Measurements from ENCODE around the gene NBL1.

Gene NBL1

GRCh38 chr1:19643602-19644394, at the start of gene NBL1:
NBL1 (plus strand) TSS chr1:19644311; CDS start chr1:19655031, 10,720 bp downstream.
- DNase-seq = no peak

- DNase-seq = no peak
These were observed 47.9 kb upstream of the NBL1 start for GRCh38 chr1:19596065-19596713.

DNA sequence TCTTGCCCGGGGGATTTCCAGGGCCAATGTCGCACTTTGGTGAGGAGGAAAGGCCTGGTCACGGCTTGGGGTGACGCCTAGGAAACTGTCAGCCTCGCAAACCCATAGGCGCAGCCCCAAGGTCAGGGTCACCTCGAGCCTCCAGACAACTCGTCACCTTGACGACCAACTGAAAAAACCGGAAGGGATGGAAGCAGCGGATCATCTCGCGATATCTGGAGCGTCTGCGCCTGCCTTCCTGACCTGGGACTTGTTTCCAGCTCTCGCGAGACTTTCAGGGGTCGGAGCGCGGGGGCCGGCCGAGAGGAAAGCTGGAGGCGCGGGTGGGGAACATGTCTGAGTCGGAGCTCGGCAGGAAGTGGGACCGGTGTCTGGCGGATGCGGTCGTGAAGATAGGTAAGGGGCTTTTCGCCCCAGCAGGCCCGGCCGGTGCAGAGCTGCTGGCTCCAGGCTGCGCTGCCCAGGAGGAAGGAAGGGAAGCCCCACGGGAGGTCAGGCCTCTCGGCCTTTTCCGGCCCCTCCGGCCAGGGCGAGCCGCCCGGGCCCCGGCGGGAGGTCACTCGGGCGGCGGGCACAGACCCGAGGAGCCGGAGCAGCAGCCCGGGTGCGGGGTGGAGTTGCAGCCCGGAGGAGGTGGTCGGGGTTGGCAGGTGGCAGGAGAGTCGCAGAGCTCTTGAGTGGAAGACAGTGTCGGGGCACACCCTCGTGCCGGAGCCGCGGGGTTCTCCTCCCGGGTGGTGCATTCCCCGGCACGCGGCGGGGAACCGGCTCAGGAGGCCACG, 47.2 kb upstream of the NBL1 start:
- DNase-seq = peak; percentile 96

DNA sequence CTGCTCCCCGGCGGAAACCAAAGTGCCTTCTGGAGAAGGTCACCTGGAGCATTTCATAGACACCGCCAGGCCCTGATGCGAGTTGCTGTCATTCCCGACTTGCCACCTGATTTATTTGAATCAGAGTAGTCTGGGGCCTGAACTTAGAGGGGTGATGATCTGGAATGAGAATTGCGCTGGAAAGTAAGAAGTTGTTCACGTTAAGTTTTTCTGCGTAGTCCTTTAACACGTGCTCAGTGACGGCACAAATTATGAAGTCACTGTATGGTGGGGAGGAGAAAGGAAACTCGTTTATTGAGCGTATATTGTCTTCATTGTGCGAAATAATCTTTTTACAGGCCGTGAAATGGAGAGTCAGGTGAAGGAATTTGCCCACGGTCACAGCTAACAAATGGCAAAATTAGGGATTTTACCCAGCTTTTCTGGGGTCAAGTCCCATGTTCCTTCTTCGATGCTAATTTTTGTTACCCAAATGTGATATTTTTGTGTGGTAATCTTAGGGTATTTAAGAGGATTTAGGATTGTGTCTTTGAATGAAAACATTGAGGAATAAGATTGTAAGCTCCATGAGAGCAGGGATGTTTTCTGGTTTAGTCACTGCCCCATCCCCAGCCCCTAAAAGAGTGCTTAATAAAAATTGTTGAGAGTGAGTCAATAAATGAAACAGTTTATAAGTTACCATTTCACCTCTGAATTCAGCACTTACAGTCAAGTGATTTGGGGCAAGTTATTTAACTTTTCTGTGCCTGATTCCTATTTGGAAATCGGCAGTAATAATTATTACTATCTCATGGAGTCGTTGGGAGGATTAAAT, 46.4 kb upstream of the NBL1 start:
- peak in 1 of 2 experiments; percentile 32 for DNase-seq

DNA sequence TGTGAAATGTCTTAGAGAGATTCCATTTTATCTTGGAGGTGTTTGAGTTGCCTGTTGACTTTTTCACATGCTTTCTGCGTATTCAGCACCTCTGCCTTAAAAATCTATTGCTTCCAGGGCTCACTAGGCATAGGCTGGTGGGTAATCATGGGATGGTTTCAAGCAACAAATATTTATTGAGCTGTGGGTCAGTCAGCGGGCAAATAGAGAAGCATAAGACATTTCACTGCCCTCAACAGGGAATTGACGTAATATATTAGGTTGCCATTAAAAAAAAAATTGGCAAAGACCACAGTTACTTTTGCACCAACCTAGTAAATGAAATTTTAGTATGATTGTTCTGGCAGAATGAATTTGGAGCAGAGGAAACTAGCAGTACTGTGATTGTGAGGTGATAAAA, 44.3 kb upstream of the NBL1 start:
- no peak for DNase-seq

- DNase-seq = no peak
These were observed 41.6 kb upstream of the NBL1 start for GRCh38 chr1:19602486-19602885.

- peak in 1 of 2 experiments; percentile 7 for DNase-seq
These were observed 38.1 kb upstream of the NBL1 start for GRCh38 chr1:19605967-19606366.

GRCh38 chr1:19606817-19607642, 37.1 kb upstream of the NBL1 start:
- no peak for DNase-seq

DNA sequence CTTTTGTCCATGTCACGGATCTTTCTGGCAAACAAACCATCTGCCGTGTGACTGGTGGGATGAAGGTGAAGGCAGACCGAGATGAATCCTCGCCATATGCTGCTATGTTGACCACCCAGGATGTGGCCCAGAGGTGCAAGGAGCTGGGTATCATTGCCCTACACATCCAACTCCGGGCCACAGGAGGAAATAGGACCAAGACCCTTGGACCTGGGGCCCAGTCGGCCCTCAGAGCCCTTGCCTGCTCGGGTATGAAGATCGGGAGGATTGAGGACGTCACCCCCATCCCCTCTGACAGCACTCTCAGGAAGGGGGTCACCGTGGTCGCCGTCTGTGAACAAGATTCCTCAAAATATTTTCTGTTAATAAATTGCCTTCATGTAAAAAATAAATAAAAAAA, 35.9 kb upstream of the NBL1 start:
- no peak for DNase-seq

GRCh38 chr1:19610282-19610981, 33.7 kb upstream of the NBL1 start:
- no peak for DNase-seq

GRCh38 chr1:19612530-19612929, 31.6 kb upstream of the NBL1 start:
- DNase-seq = no peak

- DNase-seq = no peak
These were observed 30.9 kb upstream of the NBL1 start for GRCh38 chr1:19613171-19613703.

DNA sequence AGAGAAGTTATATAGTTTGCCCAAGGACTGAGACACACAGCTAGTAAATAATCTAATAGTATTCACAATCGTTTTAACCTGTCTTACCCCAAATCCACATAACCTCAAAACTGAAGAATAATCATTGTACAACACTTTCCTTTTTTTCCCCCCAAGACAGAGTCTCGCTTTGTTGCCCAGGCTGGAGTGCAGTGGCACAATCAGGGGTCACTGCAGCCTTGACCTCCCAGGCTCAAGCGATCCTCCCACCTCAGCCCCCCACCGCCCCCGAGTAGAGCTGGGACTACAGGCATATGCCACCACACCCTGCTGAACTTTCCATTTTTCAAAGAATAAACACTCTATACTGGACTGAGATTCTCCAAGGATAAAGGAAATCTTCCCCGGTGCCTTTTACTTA, 28.7 kb upstream of the NBL1 start:
- no peak for DNase-seq

DNA sequence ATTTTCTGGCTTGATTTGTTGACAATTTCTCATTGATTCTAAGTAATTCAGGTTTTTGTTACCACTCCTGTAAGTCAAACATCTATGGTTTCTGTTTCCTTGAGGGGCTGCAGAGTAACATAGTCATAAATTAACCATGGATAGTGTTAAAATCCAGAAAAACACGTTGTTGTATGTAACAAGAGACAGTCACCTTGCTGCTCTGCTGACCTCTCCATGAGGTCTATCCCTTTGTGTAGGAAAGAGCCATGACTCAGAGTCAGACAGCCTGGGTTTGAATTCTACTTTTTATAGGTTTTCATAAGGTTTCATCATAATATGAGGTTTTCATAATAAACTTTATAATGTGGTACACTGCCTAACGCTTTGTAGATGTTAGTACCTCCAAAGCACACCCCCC, 27.6 kb upstream of the NBL1 start:
- no peak for DNase-seq

GRCh38 chr1:19617376-19617775, 26.7 kb upstream of the NBL1 start:
- DNase-seq = no peak

DNA sequence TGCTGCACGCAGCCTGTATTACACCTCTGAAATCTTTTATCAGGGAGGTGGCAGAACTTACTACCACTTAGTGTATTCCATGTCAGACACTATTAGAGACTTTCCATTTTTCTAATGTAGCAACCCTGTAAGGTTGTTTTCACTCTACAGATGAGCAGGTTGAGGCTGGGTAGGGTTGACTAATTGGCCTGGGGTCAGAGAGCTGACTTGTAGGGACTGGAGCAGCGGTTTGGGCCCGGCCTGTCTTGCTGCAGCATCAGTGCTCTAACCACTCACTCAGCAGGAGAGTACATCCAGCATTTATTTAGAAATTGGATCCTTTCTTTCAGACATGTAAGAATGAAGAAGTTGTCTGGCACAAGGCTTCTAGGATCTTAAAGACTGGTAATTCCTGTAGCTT, 25.7 kb upstream of the NBL1 start:
- DNase-seq = no peak

- no peak for DNase-seq
These were observed 24.3 kb upstream of the NBL1 start for GRCh38 chr1:19619697-19620384.

DNA sequence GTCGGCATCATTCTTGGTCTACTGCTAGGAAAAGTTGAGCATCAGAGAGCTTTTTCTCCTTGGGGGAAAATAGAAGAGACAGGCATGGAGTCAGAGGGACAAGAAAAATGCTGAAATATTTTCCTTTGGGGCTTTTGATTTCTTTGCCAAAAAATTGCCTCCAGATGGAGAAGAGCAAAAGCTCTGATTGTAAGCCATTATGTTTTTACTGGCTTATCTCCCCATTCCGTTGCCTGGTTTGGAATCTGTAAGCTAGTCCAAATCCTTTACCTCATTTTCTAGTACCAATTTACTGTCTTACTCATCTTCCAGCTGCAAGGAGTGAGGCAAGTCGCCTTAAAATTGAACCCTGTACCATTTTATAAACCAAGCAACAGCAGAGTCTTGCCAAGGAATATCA, 23.3 kb upstream of the NBL1 start:
- no peak for DNase-seq

DNA sequence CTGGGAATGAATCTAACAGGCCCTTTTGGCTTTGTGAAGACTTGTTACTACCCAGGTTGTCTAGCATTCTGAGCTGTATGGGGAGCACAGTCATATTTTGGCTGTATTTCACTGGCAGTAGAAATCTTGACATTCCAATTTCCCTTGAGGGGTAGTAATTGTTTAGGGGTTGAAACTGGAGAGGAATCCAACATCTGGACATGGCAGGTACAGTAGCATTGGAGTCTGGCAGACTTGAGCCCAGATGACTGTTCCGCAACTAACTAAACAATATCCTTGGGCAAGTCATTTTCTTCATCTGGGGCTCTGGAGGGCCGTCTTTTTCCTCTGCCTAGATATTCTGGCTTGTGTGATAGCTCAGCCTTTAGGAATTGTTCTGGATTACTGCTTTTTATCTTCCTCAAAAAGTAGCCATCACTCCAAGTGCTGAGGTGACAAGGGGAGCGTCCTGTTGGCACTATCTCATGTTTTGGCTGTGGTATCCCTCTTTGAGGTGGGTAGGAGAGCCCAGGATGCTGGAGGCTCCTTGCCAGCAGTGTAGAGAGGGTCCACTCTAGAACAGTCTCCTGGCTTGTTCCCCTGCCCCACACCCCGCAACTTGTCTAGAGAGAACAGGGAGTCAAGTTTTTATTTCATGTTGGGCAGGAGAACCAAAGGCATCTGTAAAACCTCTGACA, 22.7 kb upstream of the NBL1 start:
- DNase-seq = no peak

- no peak for DNase-seq
These were observed 21.9 kb upstream of the NBL1 start for GRCh38 chr1:19622204-19622603.
